Dendritic cell treated with granulocyte-macrophage colony-stimulating factor and Interleukin-4, amounts not matched to agents 40 ng/mL and 50 ng/mL, for 4 days (primary cell): ENCODE data around the gene TTF1.
"Not testable (repeated sequence)": the region's sequence is repeated elsewhere in the genome, so short reads cannot be mapped to it uniquely, and the experiment has no call there.

Experiments
- H3K27ac Mint-ChIP-seq: one replicate; pipeline ENCODE4 v1.8.0; 2022; ENCODE audit warnings: mild to moderate bottlenecking, mixed read lengths
- H3K27me3 Mint-ChIP-seq: one replicate; pipeline ENCODE4 v1.8.0; 2022; ENCODE audit warnings: mild to moderate bottlenecking, mixed read lengths
- H3K36me3 Mint-ChIP-seq: one replicate; pipeline ENCODE4 v1.8.0; 2022; ENCODE audit warnings: low read depth, mixed read lengths
- H3K4me1 Mint-ChIP-seq: one replicate; pipeline ENCODE4 v1.8.0; 2022; ENCODE audit warnings: low read depth, mixed read lengths
- H3K4me3 Mint-ChIP-seq: one replicate; pipeline ENCODE4 v1.8.0; 2022; ENCODE audit warnings: mild to moderate bottlenecking, moderate library complexity, mixed read lengths
- H3K9me3 Mint-ChIP-seq: one replicate; pipeline ENCODE4 v1.8.0; 2022; ENCODE audit warnings: mixed read lengths
- intact Hi-C: fragments of 100-400 bp; cut with micrococcal nuclease; formaldehyde crosslinking; loops from one replicate; pipeline ENCODE4 v1.15.0; 2022

The TTF1 gene

GRCh38 chr9:132404228-132404881, 2.3 kb downstream of the TTF1 start:
- Mint-ChIP-seq H3K36me3 (peaks cover 49% of the 10 kb centered on the region), H3K4me1 (peaks cover 30% of the 10 kb centered on the region), H3K4me3 (no peak overlapping the region), H3K27ac (no peak overlapping the region), H3K9me3 (no peaks in the 10 kb centered on the region), H3K27me3 (peaks cover 3% of the 10 kb centered on the region)
- intact Hi-C loops, result no loop called here

GRCh38 chr9:132401824-132402223, 4.8 kb downstream of the TTF1 start:
- intact Hi-C loops, result no loop called here
- Mint-ChIP-seq H3K27ac (no peak overlapping the region), H3K27me3 (no peaks in the 10 kb centered on the region), H3K36me3 (peaks cover 74% of the 10 kb centered on the region), H3K4me1 (peaks cover 33% of the 10 kb centered on the region), H3K4me3 (no peak overlapping the region), H3K9me3 (no peaks in the 10 kb centered on the region)

- no peaks in the 10 kb centered on the region for H3K27me3 Mint-ChIP-seq
- peaks cover 9% of the 10 kb centered on the region for H3K4me1 Mint-ChIP-seq
- intact Hi-C loops, result no loop called here
- no peak overlapping the region for H3K27ac Mint-ChIP-seq
- peaks cover 98% of the 10 kb centered on the region for H3K36me3 Mint-ChIP-seq
- no peak overlapping the region for H3K4me3 Mint-ChIP-seq
- no peaks in the 10 kb centered on the region for H3K9me3 Mint-ChIP-seq
These were observed 11.1 kb downstream of the TTF1 start for GRCh38 chr9:132395560-132395959.

GRCh38 chr9:132391449-132391848, 15.2 kb downstream of the TTF1 start:
- Mint-ChIP-seq H3K4me1 (no peaks in the 10 kb centered on the region), H3K9me3 (no peaks in the 10 kb centered on the region), H3K27me3 (no peaks in the 10 kb centered on the region), H3K4me3 (no peak overlapping the region), H3K27ac (no peak overlapping the region), H3K36me3 (peaks cover 98% of the 10 kb centered on the region)
- intact Hi-C loops, result loop anchor here (5.0 kb wide), 1 partner anchor 104 kb away; no protein-coding TSS in a partner anchor

- H3K27me3 Mint-ChIP-seq, result no peaks in the 10 kb centered on the region
- H3K4me3 Mint-ChIP-seq, result no peak overlapping the region
- intact Hi-C loops, result loop anchor here (5.0 kb wide), 1 partner anchor 104 kb away; no protein-coding TSS in a partner anchor
- no peaks in the 10 kb centered on the region for H3K4me1 Mint-ChIP-seq
- H3K27ac Mint-ChIP-seq, result no peak overlapping the region
- H3K36me3 Mint-ChIP-seq, result peaks cover 98% of the 10 kb centered on the region
- H3K9me3 Mint-ChIP-seq, result no peaks in the 10 kb centered on the region
These were observed 15.7 kb downstream of the TTF1 start for GRCh38 chr9:132390966-132391365.

- no peak overlapping the region for H3K4me3 Mint-ChIP-seq
- no peaks in the 10 kb centered on the region for H3K9me3 Mint-ChIP-seq
- intact Hi-C loops, result loop anchor here (5.0 kb wide), 1 partner anchor 35 kb away; the partner anchor contains the start of gene SETX
- peaks cover 84% of the 10 kb centered on the region for H3K36me3 Mint-ChIP-seq
- no peak overlapping the region for H3K27ac Mint-ChIP-seq
- H3K4me1 Mint-ChIP-seq, result peaks cover 18% of the 10 kb centered on the region
- H3K27me3 Mint-ChIP-seq, result no peaks in the 10 kb centered on the region
These were observed 19.5 kb downstream of the TTF1 start for GRCh38 chr9:132387133-132387532.

- H3K36me3 Mint-ChIP-seq, result peaks cover 56% of the 10 kb centered on the region
- H3K9me3 Mint-ChIP-seq, result no peaks in the 10 kb centered on the region
- no peaks in the 10 kb centered on the region for H3K27me3 Mint-ChIP-seq
- H3K27ac Mint-ChIP-seq, result no peak overlapping the region
- peaks cover 35% of the 10 kb centered on the region for H3K4me1 Mint-ChIP-seq
- intact Hi-C loops, result no loop called here
- no peak overlapping the region for H3K4me3 Mint-ChIP-seq
These were observed 22.3 kb downstream of the TTF1 start for GRCh38 chr9:132384376-132384775.

- peak overlapping the region; percentile 88 for H3K27ac Mint-ChIP-seq
- intact Hi-C loops, result no loop called here
- no peak overlapping the region for H3K4me3 Mint-ChIP-seq
- H3K9me3 Mint-ChIP-seq, result no peaks in the 10 kb centered on the region
- no peaks in the 10 kb centered on the region for H3K27me3 Mint-ChIP-seq
- H3K36me3 Mint-ChIP-seq, result peaks cover 47% of the 10 kb centered on the region
- H3K4me1 Mint-ChIP-seq, result peaks cover 35% of the 10 kb centered on the region
These were observed 23.2 kb downstream of the TTF1 start for GRCh38 chr9:132383462-132383883.

- Mint-ChIP-seq H3K27ac (peak overlapping the region; percentile 88), H3K9me3 (no peaks in the 10 kb centered on the region), H3K27me3 (no peaks in the 10 kb centered on the region), H3K4me3 (peak overlapping the region; percentile 65), H3K4me1 (peaks cover 35% of the 10 kb centered on the region), H3K36me3 (peaks cover 33% of the 10 kb centered on the region)
- intact Hi-C loops, result no loop called here
These were observed 24.6 kb downstream of the TTF1 start for GRCh38 chr9:132381966-132382541.

GRCh38 chr9:132378416-132378815, 28.2 kb downstream of the TTF1 start:
- H3K27ac Mint-ChIP-seq, intact Hi-C loops, H3K4me3 Mint-ChIP-seq, H3K9me3 Mint-ChIP-seq, H3K27me3 Mint-ChIP-seq: not testable (repeated sequence)
- Mint-ChIP-seq H3K4me1 (peaks cover 37% of the 10 kb centered on the region), H3K36me3 (peaks cover 11% of the 10 kb centered on the region)

GRCh38 chr9:132377769-132378168, 28.9 kb downstream of the TTF1 start:
- H3K27ac Mint-ChIP-seq, H3K4me3 Mint-ChIP-seq, intact Hi-C loops, H3K9me3 Mint-ChIP-seq, H3K27me3 Mint-ChIP-seq: not testable (repeated sequence)
- Mint-ChIP-seq H3K4me1 (peaks cover 37% of the 10 kb centered on the region), H3K36me3 (peaks cover 11% of the 10 kb centered on the region)

GRCh38 chr9:132372177-132373095, 34.2 kb downstream of the TTF1 start:
- Mint-ChIP-seq H3K4me1 (peaks cover 51% of the 10 kb centered on the region), H3K27ac (peak overlapping the region; percentile 93), H3K36me3 (peaks cover 11% of the 10 kb centered on the region), H3K4me3 (peak overlapping the region; percentile 53), H3K9me3 (no peaks in the 10 kb centered on the region), H3K27me3 (no peaks in the 10 kb centered on the region)
- intact Hi-C loops, result loop anchor here (1.0 kb wide), 1 partner anchor 9 kb away; no protein-coding TSS in a partner anchor

GRCh38 chr9:132370592-132370991, 36.0 kb downstream of the TTF1 start:
- Mint-ChIP-seq H3K4me3 (no peak overlapping the region), H3K27ac (peak overlapping the region; percentile 19), H3K36me3 (peaks cover 11% of the 10 kb centered on the region), H3K9me3 (no peaks in the 10 kb centered on the region), H3K27me3 (no peaks in the 10 kb centered on the region), H3K4me1 (peaks cover 61% of the 10 kb centered on the region)
- intact Hi-C loops, result no loop called here

- intact Hi-C loops, result no loop called here
- H3K9me3 Mint-ChIP-seq, result no peaks in the 10 kb centered on the region
- H3K27ac Mint-ChIP-seq, result no peak overlapping the region
- H3K36me3 Mint-ChIP-seq, result peaks cover 3% of the 10 kb centered on the region
- H3K27me3 Mint-ChIP-seq, result no peaks in the 10 kb centered on the region
- no peak overlapping the region for H3K4me3 Mint-ChIP-seq
- peaks cover 61% of the 10 kb centered on the region for H3K4me1 Mint-ChIP-seq
These were observed 37.2 kb downstream of the TTF1 start for GRCh38 chr9:132369421-132369820.
